HepG2 (cell line): ENCODE results near the gene LRRC43. TPM values are rescaled to one million over a fixed set of nuclear protein-coding genes. Genes with fewer than 3 reads are reported as not detected.
A peak's percentile ranks its signal among the peaks of the same experiment; 100 is the strongest.

Experiments used
- ATAC-seq: fragments of 200-7000 bp; cut with Tn5 transposase; 3 replicates; pipeline ENCODE4 v1.9.1; 2020; ENCODE audit warnings: mild to moderate bottlenecking, moderate library complexity
- BruUV-seq: library from RNA; stranded (reverse); fragments of 400-500 nt; replicated peaks from 2 replicates; lab custom pipeline; 2021; lab: Mats Ljungman, UMichigan
- CTCF ChIA-PET: fragments of 300-600 bp; formaldehyde crosslinking; extraction: SDS; loops from one replicate; lab custom pipeline; 2021; ENCODE audit warnings: low total read pairs, inconsistent platforms, low intra/inter-chr PET ratio; lab: Yijun Ruan, JAX
- POLR2A ChIA-PET: fragments of 350-600 bp; sonication (Branson Sonifier 250); formaldehyde crosslinking; loops from one replicate; lab custom pipeline; 2020; ENCODE audit warnings: antibody characterized with exemption, inconsistent platforms; lab: Yijun Ruan, JAX
- DNase-seq: peaks from one replicate; pipeline ENCODE4 v3.0.0-alpha.2; 2015; ENCODE audit warnings: low spot score
- FAIRE-seq: peaks from 3 replicates; lab custom pipeline; 2011; peaks lifted over from hg19 to GRCh38; lab: Jason Lieb, UNC
- H2AFZ ChIP-seq: one replicate; pipeline ENCODE4 v1.6.1; 2011; ENCODE audit warnings: low read length, inconsistent platforms
- H3K27ac ChIP-seq: fragments of 300-600 bp; 3 replicates; pipeline ENCODE4 v1.8.0; 2011; ENCODE audit warnings: mixed run types, mild to moderate bottlenecking, mixed read lengths, low read length, inconsistent platforms; ENCODE audit not compliant: insufficient read depth; ENCODE audit errors: extremely low read length
- H3K27me3 ChIP-seq, 2 experiments: fragments of 200-600 bp in 1 of 2; 2 replicates in 1 of 2; 3 replicates in 1 of 2; pipeline versions ENCODE4 v1.6.0 to v1.8.0; 2011; ENCODE audit warnings: low read length in 2 of 2, mild to moderate bottlenecking in 2 of 2, moderate library complexity in 2 of 2, inconsistent platforms in 1 of 2; ENCODE audit not compliant: insufficient read depth in 2 of 2, control insufficient read depth in 1 of 2
- H3K36me3 ChIP-seq, 2 experiments: fragments of 200-600 bp in 1 of 2; replicated peaks in 1 of 2; 2 replicates in 1 of 2; 3 replicates in 1 of 2; pipeline versions ENCODE4 v1.5.1 to v1.8.0; 2011; ENCODE audit warnings: low read length in 2 of 2, inconsistent platforms in 1 of 2; ENCODE audit not compliant: insufficient read depth in 2 of 2, control insufficient read depth in 1 of 2
- H3K4me1 ChIP-seq: 2 replicates; pipeline ENCODE4 v1.5.1; 2012; ENCODE audit warnings: low read length, inconsistent platforms; ENCODE audit not compliant: insufficient read depth
- H3K4me2 ChIP-seq: 2 replicates; pipeline ENCODE4 v1.6.0; 2011; ENCODE audit warnings: low read depth, low read length, inconsistent platforms
- H3K4me3 ChIP-seq, 3 experiments: fragments of 200-600 bp in 1 of 3; sonication (generic), shearing (Covaris generic) in 1 of 3; replicated peaks in 1 of 3; 2 replicates each; pipeline ENCODE4 v1.5.1; 2011 to 2016; ENCODE audit warnings: low read length in 3 of 3, inconsistent platforms in 2 of 3, low read depth in 2 of 3, mild to moderate bottlenecking in 2 of 3, control low read depth in 1 of 3, mixed read lengths in 1 of 3; ENCODE audit not compliant: insufficient read depth in 1 of 3
- H3K79me2 ChIP-seq: one replicate; pipeline ENCODE4 v1.6.1; 2011; ENCODE audit warnings: low read length, inconsistent platforms; ENCODE audit not compliant: insufficient read depth
- H3K9ac ChIP-seq: 2 replicates; pipeline ENCODE4 v1.6.0; 2011; ENCODE audit warnings: mild to moderate bottlenecking, low read depth, low read length, inconsistent platforms; ENCODE audit not compliant: insufficient read depth
- H3K9me3 ChIP-seq: 2 replicates; pipeline ENCODE4 v1.5.1; 2012; ENCODE audit warnings: mild to moderate bottlenecking, low read length
- H4K20me1 ChIP-seq: 2 replicates; pipeline ENCODE4 v1.6.0; 2011; ENCODE audit warnings: inconsistent platforms, mild to moderate bottlenecking, low read length, moderate library complexity; ENCODE audit not compliant: insufficient read depth
- CEBPB ChIP-seq: IDR thresholded peaks from 2 replicates; pipeline ENCODE4 v1.6.1; 2011; ENCODE audit warnings: low read depth, low read length, improper control_type of control experiment, borderline replicate concordance
- CREB1 ChIP-seq, 2 experiments: fragments of 450-650 bp in 1 of 2; IDR thresholded peaks; 2 replicates each; pipeline ENCODE4 v1.6.1; 2016 to 2017; ENCODE audit warnings: control low read depth in 1 of 2, mild to moderate bottlenecking in 1 of 2, missing compliant biosample characterization in 1 of 2, missing genetic modification characterization in 1 of 2
- FOXP1 ChIP-seq, 2 experiments: fragments of 450-650 bp in 1 of 2; IDR thresholded peaks; 2 replicates each; pipeline ENCODE4 v1.6.1; 2017 to 2018; ENCODE audit warnings: antibody characterized with exemption in 1 of 2
- HMG20B ChIP-seq: conservative IDR thresholded peaks from 2 replicates; pipeline ENCODE4 v1.6.1; 2016; ENCODE audit warnings: missing genetic modification reagents, missing compliant biosample characterization
- HNF4A ChIP-seq: sonication (generic); formaldehyde crosslinking; IDR thresholded peaks from 2 replicates; pipeline ENCODE4 v1.4.0; 2020; ENCODE audit warnings: missing genetic modification reagents
- KDM3A ChIP-seq: IDR thresholded peaks from 2 replicates; pipeline ENCODE4 v1.6.1; 2018; ENCODE audit warnings: low read depth, missing compliant biosample characterization
- MAZ ChIP-seq, 2 experiments: sonication (generic) in 1 of 2; formaldehyde crosslinking in 1 of 2; IDR thresholded peaks; 2 replicates each; pipeline versions ENCODE4 v1.5.0 to v1.6.1; 2012 to 2020; ENCODE audit warnings: low read depth in 2 of 2, mild to moderate bottlenecking in 2 of 2, borderline replicate concordance in 1 of 2, improper control_type of control experiment in 1 of 2, low read length in 1 of 2, missing genetic modification reagents in 1 of 2, moderate library complexity in 1 of 2
- PHF20 ChIP-seq: sonication (generic); formaldehyde crosslinking; IDR thresholded peaks from 2 replicates; pipeline ENCODE4 v1.5.0; 2020; ENCODE audit warnings: mild to moderate bottlenecking, missing genetic modification reagents
- RBM39 ChIP-seq: fragments of 200-400 bp; formaldehyde crosslinking; IDR thresholded peaks from one replicate; pipeline ENCODE4 v1.6.1; 2018; ENCODE audit warnings: antibody characterized with exemption, mild to moderate bottlenecking, low read depth, low read length; ENCODE audit not compliant: poor library complexity, severe bottlenecking
- REPIN1 ChIP-seq: sonication (generic); formaldehyde crosslinking; IDR thresholded peaks from 2 replicates; pipeline ENCODE4 v1.8.0; 2022; ENCODE audit warnings: missing genetic modification reagents, low read depth, mild to moderate bottlenecking, borderline replicate concordance
- SALL1 ChIP-seq: sonication (generic); formaldehyde crosslinking; IDR thresholded peaks from 2 replicates; pipeline ENCODE4 v1.8.0; 2022; ENCODE audit warnings: mild to moderate bottlenecking, missing genetic modification reagents
- ZNF460 ChIP-seq: sonication (generic); formaldehyde crosslinking; IDR thresholded peaks from 2 replicates; pipeline ENCODE4 v1.5.1; 2020; ENCODE audit warnings: missing genetic modification reagents, mild to moderate bottlenecking, borderline replicate concordance
- ZNF75D ChIP-seq: sonication (generic); formaldehyde crosslinking; IDR thresholded peaks from 2 replicates; pipeline ENCODE4 v1.8.1; 2023; ENCODE audit warnings: missing genetic modification reagents, mild to moderate bottlenecking, borderline replicate concordance
- WGBS: methylation state at CpG from one replicate; pipeline ENCODE4 v1.1.6; 2017; ENCODE audit warnings: low lambda C conversion rate; 5-methylcytosine and 5-hydroxymethylcytosine counted together
- in situ Hi-C: cut with HindIII; loops from 2 replicates; pipeline ENCODE4 v1.10.0; 2017; ENCODE audit warnings: low pct_unique_long_range_greater_than_20kb; ENCODE audit not compliant: extremely low pct_ligation_motif_present
- intact Hi-C: fragments of 100-400 bp; cut with micrococcal nuclease; formaldehyde crosslinking; loops from one replicate; pipeline ENCODE4 v1.10.0; 2022; ENCODE audit not compliant: unreplicated experiment
- polyA plus RNA-seq, 8 experiments: library from polyadenylated mRNA; depleted of rRNA in 3 of 8; stranded (reverse) in 7 of 8; unstranded in 1 of 8; fragments of >200 nt; fragmentation: Illumina TruSeq in 4 of 8; extraction: Trizol in 4 of 8; gene quantifications; 2 replicates each; pipeline versions ENCODE4 v1.2.1 to v1.2.3, GENCODE V29; 2011 to 2016; ENCODE audit warnings: low read depth in 4 of 8, missing spikeins in 1 of 8, mixed read lengths in 1 of 8; ENCODE audit not compliant: insufficient read depth in 1 of 8
- total RNA-seq, 5 experiments: library from RNA; depleted of rRNA; stranded (reverse); fragments of >200 nt; fragmentation: Illumina TruSeq; extraction: Trizol; gene quantifications; 2 replicates each; pipeline ENCODE4 v1.2.3, GENCODE V29; 2016; ENCODE audit warnings: low read depth in 1 of 5
- TF ChIP-seq, protein P1 (sequence below): sonication (generic); formaldehyde crosslinking; IDR thresholded peaks from 2 replicates; pipeline ENCODE4 v1.4.0; 2020; ENCODE audit warnings: mild to moderate bottlenecking, low read depth, missing genetic modification reagents
- TF ChIP-seq, protein P2 (sequence below): IDR thresholded peaks from 2 replicates; pipeline ENCODE4 v1.6.1; 2016; ENCODE audit warnings: low read depth

Gene LRRC43
- total and polyA plus RNA-seq, 2 of the 13 experiments (the other 11 are each of a cell fraction or from before 2014, with no cell fraction given) = not detected

DNA sequence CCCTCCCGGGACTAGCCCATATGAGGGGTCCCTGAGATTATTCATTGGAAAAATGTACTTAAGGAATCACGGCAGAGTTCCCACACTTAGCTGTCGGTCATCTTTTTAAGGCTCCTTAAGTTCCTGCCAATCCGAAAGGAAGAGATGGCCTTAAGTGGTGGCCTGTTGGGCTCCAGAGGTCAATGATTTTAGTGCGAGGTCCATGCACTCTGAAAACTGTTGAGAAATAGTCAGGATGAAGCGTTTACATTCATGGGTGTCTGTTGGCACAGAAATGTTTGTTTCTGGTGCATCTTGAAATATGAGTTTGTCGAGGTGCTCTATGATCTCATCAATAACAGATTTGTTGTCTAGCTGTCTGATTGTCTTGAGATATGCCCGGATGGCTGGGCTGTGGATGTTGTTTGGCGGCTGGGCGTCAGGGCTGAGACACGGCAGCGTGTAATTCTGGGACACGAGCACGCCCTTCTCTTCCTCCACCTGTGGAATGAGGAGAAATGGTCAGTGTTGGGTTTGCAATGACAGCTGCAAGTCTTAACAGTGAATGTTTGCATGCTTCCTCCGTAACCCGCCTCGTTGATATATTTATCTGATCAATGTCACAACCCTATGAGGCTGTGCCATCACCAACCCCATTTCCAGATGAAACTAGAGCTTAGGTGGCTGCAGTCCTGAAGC, 10.5 kb upstream of the LRRC43 start:
- Histone ChIP-seq H3K36me3 (no peaks in the 10 kb centered on the region), H3K4me1 (peaks cover 24% of the 10 kb centered on the region), H3K9ac (no peak overlapping the region), H3K27ac (no peak overlapping the region), H4K20me1 (no peaks in the 10 kb centered on the region), H2AFZ (no peak overlapping the region), H3K4me3 (no peak overlapping the region), H3K4me2 (no peak overlapping the region), H3K9me3 (no peaks in the 10 kb centered on the region), H3K79me2 (no peaks in the 10 kb centered on the region), H3K27me3 (peaks cover 0 to 7% of the 10 kb centered on the region in 2 experiments; a peak in 2 of 5 replicates)
- in situ Hi-C loops = no loop called here
- 12% methylated on average over 17 of the region's 17 CpGs for WGBS
- CTCF ChIA-PET = no interaction called here
- TF ChIP-seq KDM3A (no peak), PHF20 (CRISPR knock-in tag) (no peak), MAZ (IDR thresholded peaks at IDR 0.05; ENCODE audit: borderline replicate concordance, low read depth, low read length) (no peak), MAZ (CRISPR knock-in tag; IDR thresholded peaks at IDR 0.05; ENCODE audit: low read depth) (no peak), REPIN1 (no peak), ZNF460 (CRISPR knock-in tag) (no peak), SALL1 (peak; percentile 16; the same call in 1 of the 2 replicates), HMG20B (CRISPR knock-in tag) (no peak), FOXP1 (IDR thresholded peaks at IDR 0.05) (no peak), FOXP1 (CRISPR knock-in tag; IDR thresholded peaks at IDR 0.05) (no peak), CREB1 (IDR thresholded peaks at IDR 0.05) (no peak), CREB1 (CRISPR knock-in tag; IDR thresholded peaks at IDR 0.05) (0 out of 2 replicates have a peak, but pooled peaks have one; percentile 20), RBM39 (no peak), ZNF75D (CRISPR knock-in tag) (no peak), HNF4A (CRISPR knock-in tag) (peak; percentile 46; the same call in 1 of the 2 replicates), CEBPB (0 out of 2 replicates have a peak, but pooled peaks have one; percentile 3)
- TF ChIP-seq, protein P1, sequence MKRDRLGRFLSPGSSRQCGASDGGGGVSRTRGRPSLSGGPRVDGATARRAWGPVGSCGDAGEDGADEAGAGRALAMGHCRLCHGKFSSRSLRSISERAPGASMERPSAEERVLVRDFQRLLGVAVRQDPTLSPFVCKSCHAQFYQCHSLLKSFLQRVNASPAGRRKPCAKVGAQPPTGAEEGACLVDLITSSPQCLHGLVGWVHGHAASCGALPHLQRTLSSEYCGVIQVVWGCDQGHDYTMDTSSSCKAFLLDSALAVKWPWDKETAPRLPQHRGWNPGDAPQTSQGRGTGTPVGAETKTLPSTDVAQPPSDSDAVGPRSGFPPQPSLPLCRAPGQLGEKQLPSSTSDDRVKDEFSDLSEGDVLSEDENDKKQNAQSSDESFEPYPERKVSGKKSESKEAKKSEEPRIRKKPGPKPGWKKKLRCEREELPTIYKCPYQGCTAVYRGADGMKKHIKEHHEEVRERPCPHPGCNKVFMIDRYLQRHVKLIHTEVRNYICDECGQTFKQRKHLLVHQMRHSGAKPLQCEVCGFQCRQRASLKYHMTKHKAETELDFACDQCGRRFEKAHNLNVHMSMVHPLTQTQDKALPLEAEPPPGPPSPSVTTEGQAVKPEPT = no peak
- TF ChIP-seq, protein P2, sequence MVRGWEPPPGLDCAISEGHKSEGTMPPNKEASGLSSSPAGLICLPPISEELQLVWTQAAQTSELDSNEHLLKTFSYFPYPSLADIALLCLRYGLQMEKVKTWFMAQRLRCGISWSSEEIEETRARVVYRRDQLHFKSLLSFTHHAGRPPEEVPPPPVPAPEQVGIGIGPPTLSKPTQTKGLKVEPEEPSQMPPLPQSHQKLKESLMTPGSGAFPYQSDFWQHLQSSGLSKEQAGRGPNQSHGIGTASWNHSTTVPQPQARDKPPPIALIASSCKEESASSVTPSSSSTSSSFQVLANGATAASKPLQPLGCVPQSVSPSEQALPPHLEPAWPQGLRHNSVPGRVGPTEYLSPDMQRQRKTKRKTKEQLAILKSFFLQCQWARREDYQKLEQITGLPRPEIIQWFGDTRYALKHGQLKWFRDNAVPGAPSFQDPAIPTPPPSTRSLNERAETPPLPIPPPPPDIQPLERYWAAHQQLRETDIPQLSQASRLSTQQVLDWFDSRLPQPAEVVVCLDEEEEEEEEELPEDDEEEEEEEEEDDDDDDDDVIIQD = no peak
- ATAC-seq = peak; percentile 22; the same call in 2 of the 3 replicates
- intact Hi-C loops = no loop called here
- no peak for DNase-seq
- FAIRE-seq = no peak
- no TSS peak for BruUV-seq
- POLR2A ChIA-PET = no interaction called here
